ENCODE measurements around the gene SLC13A1.

DNA sequence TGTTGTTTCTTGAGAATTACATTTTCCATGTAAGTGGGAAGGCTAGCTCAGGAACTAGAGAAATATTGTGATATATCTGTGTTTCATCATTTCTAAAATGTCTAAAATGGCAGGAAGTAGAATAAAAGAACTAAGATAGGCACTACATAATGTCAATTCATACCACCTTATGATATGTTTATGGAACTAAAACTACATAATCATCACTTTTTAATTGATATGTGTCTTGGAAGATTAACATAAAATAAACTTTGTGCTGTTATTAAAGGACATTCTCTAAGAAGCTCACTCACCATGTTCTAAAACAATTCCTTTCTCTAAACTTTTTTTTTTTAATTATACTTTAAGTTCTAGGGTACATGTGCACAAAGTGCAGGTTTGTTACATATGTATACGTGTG is 120.7 kb downstream of the SLC13A1 start:
- TF ChIP-seq CTCF (IDR thresholded peaks at IDR 0.05; ENCODE audit: low read depth, low read length, poor library complexity, severe bottlenecking) (no peak), EZH2phosphoT487 (IDR thresholded peaks at IDR 0.05; ENCODE audit: borderline replicate concordance, low read length) (no peak)

All from DOHH2 (cell line).